HT1080 (cell line): ENCODE results near the gene PF4V1. TPM values are rescaled to one million over a fixed set of nuclear protein-coding genes. Genes with fewer than 3 reads are reported as not detected.

Source experiments
- DNase-seq: peaks from one replicate; pipeline ENCODE4 v3.0.0-alpha.2; 2015; ENCODE audit warnings: low read depth
- polyA plus RNA-seq, 2 experiments: library from polyadenylated mRNA; depleted of rRNA; stranded (reverse); fragments of >200 nt; gene quantifications; 2 replicates each; pipeline ENCODE4 v1.2.3, GENCODE V29; 2015
- total RNA-seq: library from RNA; depleted of rRNA; stranded (reverse); fragments of >200 nt; shearing (Covaris generic); gene quantifications from 2 replicates; pipeline ENCODE4 v1.2.3, GENCODE V29; 2014; rRNA removed

Gene PF4V1, protein sequence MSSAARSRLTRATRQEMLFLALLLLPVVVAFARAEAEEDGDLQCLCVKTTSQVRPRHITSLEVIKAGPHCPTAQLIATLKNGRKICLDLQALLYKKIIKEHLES
- total RNA-seq: not detected in 2 replicates
- not detected in 2 replicates for polyA plus RNA-seq (2015; cell fraction: cytosol; rRNA removed)
- polyA plus RNA-seq (2015; cell fraction: nucleus; rRNA removed): not detected in 2 replicates

DNA sequence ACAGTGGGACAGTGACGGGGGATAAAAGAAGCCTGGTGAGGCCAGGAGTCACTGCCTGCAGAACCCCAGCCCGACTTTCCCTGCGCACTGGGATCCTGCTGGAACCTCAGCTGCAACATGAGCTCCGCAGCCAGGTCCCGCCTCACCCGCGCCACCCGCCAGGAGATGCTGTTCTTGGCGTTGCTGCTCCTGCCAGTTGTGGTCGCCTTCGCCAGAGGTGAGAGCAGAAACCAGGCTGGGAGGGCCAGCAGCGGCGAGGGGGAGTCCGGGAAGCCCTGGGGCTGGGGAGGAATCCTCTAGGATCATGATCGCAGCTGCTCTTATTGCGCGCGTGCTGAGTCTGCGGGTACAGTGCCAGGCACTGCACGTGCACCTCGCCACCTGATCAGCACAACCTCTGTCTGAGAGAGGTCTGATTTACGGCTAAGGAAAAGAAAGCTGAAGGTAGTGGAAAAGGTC is at the start of gene PF4V1:
Gene PF4V1, plus strand, starts transcription at position 51 of the 459 bp plus-strand sequence. Its CDS starts 67 bp downstream, at position 118.
- DNase-seq: no peak

DNA sequence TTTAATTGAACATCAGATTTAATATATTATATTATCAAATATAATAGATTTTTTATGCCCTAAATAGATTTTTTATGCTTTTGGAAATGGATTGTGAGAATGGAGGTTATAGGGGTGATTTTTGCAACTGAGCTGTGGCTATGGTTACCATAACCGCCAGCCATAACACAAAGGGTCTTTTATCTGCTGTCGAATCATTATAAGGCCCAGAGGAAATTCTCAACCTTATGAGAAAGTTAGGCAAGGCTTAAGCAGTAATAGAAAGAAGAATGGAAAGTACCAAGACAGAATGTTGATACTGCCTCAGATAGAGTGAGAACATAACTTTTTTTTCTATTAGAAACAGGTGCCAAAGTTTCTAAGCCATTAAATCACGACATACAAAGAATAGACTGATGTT is 42.9 kb upstream of the PF4V1 start:
- no peak for DNase-seq

DNA sequence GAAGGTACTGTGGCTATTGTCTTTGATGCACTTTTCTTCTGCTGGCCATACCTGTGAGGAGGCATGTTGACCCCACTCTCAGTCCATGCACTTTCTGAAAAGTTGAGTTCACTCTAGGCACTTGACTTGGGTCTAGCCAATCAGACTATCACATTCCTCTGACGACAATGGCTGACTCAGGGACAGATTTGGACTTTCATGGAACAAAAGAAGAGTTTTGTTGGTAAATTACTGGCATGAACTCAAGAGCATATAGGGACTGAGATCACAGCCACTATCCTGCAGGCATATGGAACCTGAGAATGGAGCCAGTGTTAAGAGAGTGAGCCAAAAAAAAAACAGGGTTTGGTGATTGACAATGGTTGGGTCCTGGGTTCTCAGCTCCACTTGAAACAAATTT is 41.3 kb upstream of the PF4V1 start:
- DNase-seq: peak; percentile 37

DNA sequence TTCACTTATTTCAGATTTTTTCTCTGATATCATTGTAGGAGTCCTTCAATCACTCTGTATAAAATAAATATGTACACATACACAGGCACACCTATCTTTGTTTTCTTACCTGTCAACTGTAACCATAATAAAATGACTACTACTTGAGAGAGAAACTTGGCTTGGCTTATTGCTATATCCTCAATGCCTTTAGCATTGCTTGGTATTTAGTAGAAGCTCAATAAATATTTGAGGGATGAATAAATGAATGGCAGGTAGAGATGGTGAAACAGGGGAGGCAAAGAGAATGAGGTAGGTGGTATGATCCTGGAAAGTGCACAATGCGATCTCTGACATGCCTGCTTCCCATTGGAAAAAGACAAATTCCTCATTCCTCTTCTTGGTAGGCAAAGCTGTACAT is 38.4 kb upstream of the PF4V1 start:
- no peak for DNase-seq

DNA sequence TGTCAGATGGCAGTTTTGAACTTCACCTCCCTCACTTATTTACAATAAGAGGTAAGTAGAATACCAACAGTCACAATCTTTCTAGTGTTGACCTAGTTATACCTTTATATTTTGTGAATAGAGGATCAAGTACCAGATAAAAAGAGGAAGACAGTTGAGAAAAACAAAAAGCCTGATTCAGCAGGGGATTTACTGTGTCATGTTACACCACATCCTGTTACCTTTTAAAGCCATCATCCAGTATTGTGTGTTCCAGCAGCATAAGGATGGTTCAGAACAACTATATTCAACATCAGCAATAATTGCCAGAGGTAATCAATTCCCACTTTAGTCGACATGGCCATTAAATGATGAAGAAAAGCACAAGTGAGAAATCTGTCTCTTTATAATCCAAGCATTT is 38.0 kb upstream of the PF4V1 start:
- peak; percentile 70 for DNase-seq

DNA sequence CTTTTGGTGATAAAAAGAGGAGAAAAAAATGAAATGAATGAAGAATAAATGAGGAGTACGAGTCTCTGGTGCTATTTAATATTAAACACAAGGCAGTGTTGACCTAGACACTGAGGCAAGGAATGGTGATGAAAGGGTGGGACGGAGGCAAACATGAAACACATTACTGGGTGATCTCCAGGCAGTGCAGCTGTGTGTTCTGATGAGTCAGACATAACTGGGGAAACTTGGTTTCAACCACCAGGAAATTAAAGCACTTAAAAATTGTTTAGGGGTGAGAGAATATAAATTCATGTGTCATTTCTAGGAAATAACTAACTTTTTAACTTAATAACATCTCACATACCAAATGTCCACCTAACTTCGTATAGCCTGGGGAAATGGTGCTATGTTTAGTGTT is 36.3 kb upstream of the PF4V1 start:
- DNase-seq: peak; percentile 83

DNA sequence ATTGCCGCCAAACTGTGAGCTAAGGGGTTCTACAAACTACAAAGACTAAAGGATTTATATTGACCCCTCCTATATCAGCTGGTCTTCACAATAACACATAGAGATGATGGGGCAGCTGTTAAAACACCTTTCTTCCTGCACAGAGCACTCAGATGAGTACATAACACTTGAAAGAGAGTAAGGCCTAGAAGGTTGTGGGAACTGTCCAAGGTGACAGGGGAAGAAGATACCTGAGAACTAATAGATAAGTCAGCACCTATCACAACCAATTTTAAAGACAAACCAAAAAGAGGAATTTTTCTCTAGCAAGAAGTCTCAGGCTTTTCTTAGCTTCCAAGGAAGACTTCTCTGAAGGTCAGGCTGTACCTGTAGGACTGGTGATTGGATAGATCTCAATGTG is 35.8 kb upstream of the PF4V1 start:
- DNase-seq: no peak

DNA sequence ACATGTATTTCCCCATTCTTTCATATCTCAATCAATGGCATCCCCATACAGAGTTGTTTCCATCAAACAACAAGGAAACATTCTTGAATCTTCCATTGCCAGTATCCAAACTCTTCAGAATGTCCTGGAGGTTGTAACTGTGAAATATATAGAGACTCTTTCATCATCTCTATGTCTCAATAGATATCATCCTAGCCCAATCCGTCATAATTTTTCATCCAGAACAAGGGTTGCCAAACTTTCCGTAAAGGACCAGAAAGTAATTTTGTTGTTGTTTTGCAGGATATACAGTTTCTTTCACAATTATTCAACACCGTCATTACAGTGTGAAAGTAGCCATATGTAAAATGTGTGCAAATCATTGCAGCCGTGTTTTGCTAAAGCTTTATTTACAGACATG is 31.8 kb upstream of the PF4V1 start:
- no peak for DNase-seq

DNA sequence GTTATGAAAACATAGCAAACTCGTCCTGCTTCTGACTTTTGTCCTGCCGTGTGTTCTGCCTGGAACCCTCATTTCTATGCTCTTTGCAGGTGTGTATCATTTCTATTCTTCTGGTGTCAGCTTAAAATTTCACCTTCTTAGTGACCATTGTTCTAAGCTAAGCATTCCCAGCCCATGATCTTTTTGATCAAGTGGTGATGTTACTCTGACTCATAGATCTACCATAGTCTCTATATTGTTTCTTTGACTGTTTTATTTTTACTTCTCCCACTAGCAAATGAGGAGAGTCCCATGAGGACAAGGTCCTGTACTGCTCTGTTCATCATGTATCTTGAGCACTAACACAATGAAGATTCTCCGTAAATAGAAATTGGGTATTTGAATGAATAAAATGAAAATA is 30.7 kb upstream of the PF4V1 start:
- peak; percentile 87 for DNase-seq

DNA sequence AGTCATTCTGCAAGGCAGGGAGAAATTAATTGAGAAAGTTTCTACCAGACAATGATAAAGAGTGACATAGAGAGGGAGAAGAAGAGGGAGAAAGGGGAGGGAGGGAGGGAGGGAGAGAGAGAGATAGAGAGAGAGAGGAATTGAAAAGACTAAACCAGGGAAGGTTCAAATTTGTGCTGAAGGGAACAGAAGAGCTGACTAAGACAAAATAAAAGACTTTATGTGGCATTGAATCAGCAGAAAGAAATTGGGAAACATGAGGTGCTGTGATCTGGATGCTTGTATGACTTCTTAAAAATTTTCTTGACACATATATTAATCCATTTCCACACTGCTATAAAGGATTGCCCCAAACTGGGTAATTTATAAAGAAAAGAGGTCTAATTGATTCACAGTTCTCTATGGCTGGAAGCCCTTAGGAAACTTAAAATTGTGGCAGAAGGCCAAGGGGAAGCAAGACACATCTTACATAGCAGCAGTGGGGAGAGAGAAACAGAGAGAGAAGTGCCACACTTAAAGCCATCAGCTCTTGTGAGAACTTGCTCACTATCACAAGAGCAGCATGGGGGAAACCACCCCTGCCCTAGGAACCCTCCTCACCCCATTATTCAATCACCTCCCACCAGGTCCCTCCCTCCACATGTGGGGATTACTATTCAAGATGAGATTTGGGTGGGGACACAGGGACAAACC is 30.1 kb upstream of the PF4V1 start:
- DNase-seq: no peak

DNA sequence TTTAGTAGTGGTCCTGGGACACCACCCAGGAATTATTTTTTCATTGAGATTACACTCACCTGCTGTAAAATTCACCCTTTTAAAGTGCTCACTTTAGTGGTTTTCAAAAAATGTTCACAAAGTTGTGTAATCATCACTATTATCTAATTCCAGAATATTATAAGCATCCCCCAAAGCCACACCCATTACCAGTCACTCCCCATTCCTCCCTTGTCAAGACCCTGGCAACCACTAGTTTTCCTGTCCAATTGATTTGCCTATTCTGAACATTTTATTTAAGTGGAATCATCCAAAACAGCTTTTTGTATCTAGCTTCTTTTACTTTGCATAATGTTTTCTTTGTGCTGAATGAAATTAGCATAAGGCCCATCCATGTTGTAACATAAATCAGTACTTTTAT is 29.3 kb upstream of the PF4V1 start:
- DNase-seq: no peak

DNA sequence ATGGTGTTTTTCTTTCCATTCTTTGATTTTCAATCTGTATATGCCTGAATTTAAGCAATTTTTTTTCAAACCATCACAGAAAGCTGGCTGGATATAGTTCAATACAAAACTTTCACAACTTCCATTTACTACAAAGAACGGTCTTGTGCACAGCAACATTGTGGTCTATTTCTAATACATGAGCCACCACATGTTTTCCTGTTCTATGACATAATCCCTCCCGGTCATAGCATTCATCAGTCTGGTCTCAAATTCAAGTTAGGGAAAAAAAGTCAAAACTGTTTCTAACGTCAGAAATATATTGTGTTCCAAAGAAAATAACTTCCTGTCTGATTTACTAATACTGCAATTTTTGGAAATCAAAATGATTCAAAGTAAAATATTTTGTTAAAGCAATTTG is 24.1 kb upstream of the PF4V1 start:
- peak; percentile 82 for DNase-seq

DNA sequence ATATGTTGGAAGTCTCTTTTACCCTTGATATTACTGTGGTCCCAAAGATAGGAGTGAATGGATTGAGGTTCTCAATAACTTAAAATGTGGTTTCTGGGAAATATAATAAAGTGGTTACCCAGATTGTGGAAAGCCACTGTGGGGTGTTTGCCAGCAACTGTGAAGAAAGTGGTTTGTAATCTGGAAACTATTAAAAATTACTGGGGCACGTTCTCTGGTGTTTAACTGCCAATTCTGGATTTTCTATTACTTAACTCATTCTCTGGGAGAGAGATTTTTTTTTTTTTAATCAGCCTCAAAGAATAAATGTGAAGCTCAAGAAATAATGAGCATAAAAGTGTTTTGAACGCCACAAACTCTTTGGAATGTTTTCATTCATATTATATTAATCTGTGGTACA is 21.5 kb upstream of the PF4V1 start:
- DNase-seq: no peak

DNA sequence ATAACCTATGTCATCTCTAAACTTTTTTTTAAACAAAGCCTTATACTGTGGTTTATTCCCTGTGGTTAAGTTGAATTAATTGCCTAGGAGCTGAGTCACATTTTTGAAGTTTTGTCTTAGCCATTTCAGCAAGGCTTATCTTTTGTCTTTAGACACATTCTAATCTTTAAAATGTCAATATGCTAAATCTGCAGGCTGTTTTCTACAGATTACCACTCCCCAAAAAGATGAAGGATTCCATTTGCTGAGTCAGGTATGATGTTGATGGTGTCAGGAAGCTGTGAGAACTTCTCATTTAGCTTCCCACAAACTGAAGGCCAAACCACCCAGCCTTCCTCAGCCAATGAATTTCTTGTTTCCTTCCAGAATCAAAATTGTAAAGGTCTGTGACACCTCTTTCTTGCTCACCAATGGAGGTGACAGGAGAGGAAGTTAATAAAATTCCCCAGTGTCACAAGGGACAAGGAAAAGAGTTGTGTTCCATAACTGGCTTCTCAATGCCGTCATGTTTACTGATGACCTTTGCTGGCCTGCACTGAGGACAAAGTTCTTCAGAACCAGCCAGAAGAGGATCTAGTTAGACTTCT is 20.4 kb upstream of the PF4V1 start:
- peak; percentile 84 for DNase-seq

DNA sequence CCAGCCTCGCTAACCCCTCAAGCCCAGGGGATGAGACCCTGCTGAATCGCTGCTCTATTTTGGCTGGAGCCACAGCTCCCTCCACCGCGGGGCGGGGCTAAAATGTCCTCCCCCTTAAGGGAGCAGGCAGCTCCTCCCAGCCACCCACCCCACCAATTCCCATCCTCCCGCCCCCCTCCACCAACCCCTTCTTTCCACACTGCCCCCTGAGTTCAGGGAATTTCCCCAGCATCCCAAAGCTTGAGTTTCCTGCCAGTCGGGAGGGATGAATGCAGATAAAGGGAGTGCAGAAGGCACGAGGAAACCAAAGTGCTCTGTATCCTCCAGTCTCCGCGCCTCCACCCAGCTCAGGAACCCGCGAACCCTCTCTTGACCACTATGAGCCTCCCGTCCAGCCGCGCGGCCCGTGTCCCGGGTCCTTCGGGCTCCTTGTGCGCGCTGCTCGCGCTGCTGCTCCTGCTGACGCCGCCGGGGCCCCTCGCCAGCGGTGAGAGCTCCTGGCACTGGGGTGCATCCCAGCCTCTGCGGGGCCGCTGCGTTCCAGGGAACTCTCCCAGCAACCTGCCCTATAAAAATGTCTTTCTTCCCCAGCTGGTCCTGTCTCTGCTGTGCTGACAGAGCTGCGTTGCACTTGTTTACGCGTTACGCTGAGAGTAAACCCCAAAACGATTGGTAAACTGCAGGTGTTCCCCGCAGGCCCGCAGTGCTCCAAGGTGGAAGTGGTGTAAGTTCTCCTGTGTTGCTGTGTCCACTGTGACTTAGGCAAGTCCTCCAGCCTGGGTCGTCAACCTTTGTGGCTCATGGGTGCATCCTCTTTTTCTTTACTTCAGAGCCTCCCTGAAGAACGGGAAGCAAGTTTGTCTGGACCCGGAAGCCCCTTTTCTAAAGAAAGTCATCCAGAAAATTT is 16.5 kb upstream of the PF4V1 start, which contains the start of gene CXCL6:
Gene CXCL6, plus strand, starts transcription at position 306 of the 907 bp plus-strand sequence. Its CDS starts 73 bp downstream, at position 379.
- no peak for DNase-seq

DNA sequence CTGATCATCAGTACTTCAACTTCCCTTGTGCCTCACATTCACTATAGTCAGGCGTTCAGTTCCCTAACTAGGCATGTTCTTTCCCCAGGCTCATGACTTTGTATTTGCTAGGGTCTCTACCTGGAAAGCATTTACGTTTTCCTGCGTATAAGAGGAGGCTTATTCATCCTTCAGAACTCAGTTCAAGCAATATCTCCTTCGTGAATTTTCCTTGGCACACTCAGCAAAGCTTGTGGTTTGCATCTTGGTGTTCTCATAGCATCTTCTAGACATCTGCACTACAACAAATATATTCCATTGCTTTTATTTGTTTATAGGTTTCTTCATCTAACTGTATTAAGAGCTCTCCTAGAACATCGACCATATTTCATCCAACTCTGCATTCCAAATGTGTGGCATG is 14.0 kb upstream of the PF4V1 start:
- no peak for DNase-seq

DNA sequence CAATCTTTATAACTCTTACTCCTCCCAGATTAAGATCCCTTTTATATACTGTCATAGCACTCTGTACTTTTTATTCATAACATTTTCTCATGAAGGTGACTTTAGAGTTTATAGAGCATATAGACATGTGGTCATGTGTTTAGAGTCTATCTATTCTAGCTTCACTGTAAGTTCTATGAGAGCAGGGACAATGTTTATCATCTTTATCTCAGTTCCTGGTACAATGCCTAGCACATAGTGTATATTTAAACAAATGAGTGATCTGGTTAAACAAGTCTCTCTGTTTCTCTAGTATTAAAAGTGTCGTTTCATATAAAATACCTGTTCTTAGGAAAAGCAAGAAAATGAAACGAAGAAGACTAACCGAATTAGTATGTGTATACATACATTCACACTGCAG is 13.4 kb upstream of the PF4V1 start:
- no peak for DNase-seq

DNA sequence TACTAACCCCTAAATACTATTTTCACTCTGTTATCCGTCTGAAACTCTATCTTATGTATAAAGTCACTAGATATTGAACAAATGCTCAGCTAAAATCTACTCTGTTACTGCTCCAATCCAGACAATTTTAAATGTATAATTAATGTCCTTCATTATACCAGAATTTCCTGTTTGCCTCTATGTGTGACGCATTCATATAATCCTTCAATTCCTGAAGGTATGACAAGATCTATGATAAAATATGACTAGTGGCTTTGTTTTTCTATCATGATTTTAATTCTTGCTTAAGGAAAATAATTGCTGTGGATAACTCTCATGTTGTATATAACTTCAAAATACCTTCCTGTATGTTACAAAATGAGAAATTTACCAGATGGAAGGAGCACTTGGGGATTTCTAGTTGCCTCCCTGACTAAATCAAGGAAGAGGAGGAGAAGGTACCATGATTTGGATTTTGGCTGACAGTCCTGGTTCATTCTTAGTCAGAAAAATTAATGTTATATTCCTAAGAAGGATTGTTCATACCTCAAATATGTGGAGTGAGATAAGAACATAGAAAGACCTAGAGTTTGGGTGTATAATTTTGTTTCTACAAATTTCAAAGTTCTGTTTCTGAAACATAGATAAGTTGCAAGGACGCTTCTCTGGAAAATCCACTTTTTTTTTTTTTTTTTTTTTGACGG is 11.7 kb upstream of the PF4V1 start:
- DNase-seq: no peak

DNA sequence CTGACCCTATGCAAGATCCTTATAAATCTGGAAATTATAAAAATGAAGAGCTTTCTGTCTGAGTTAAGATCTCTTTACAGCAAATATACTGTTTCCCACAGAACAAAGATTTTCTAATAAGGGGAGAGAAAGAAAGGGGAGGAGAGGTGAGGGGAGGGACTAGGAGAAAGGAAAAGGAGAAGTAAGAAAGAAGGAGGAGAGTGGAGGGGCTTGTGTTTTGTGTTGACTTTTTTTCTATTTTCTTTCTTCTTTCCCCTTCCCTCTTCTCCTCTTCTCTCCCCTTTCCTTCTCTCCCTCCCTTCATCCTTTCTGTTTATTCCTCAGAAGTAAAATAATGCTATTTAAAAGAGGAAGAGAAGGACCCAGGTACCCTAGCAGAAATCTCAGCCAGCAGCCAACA is 10.4 kb upstream of the PF4V1 start:
- DNase-seq: no peak

DNA sequence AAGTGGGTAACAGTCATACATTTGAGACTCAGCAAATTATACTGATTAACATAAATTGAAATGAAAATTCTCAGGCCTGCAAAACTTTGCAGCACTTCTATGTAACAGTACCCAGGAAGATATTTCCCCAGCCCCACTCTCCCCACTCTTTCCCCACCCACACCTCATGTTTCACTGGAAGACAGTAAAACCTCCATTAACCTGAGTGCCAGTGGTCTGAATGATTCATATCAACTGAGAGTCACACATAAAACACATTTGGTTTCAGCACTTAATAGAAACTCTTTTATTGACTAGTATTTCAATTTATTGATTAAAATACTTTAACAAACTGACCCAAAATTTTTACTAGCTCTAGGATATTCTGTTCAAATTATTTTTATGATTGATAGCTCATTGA is 9.7 kb upstream of the PF4V1 start:
- DNase-seq: peak; percentile 42

DNA sequence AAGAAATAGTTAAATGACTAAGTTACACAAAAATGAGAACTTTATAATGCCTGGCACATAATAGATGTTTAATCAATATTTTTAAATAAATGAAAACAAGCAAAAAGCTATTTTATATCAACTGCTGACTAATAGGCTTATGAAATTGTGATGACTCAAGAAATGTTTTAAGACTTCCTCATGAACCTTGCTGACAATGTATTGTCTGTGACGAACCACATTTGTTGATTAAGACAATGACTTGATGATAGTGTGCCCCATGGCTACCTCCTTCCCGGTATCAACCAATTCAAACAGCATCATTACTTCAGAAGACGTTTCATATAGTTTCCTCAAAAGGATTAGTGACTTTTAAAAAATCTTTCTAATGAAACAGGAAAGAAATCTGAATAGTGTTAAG is 8.8 kb upstream of the PF4V1 start:
- DNase-seq: peak; percentile 68
